A673 (cell line): Measurements from ENCODE around the gene AGAP2. TPM values are rescaled to one million over a fixed set of nuclear protein-coding genes. Genes with fewer than 3 reads are reported as not detected.

Experiments used
- BruUV-seq: library from RNA; stranded (reverse); fragments of 400-500 nt; replicated peaks from 2 replicates; lab custom pipeline; 2021; lab: Mats Ljungman, UMichigan
- CTCF ChIA-PET: fragments of 300-600 bp; sonication (Branson Sonifier 250); formaldehyde crosslinking; loops from one replicate; lab custom pipeline; 2022; ENCODE audit warnings: antibody characterized with exemption; lab: Charles Lee
- POLR2A ChIA-PET: fragments of 300-600 bp; sonication (Branson Sonifier 250); formaldehyde crosslinking; loops from one replicate; lab custom pipeline; 2022; ENCODE audit warnings: antibody characterized with exemption; ENCODE audit not compliant: low non-redundant PET; lab: Charles Lee
- DNase-seq: peaks from one replicate; pipeline ENCODE4 v3.0.0-alpha.2; 2015; ENCODE audit warnings: low spot score
- H3K27ac ChIP-seq: fragments of 200-600 bp; sonication (generic); 2 replicates; pipeline ENCODE4 v1.5.1; 2016; ENCODE audit warnings: mixed run types, low read depth, mild to moderate bottlenecking, mixed read lengths, antibody characterized with exemption, low read length; ENCODE audit not compliant: poor library complexity, severe bottlenecking
- H3K27me3 ChIP-seq: fragments of 200-600 bp; sonication (generic); replicated peaks from 2 replicates; pipeline ENCODE4 v1.6.1; 2017; ENCODE audit warnings: mixed run types, low read depth, mild to moderate bottlenecking, mixed read lengths, antibody characterized with exemption, low read length; ENCODE audit not compliant: insufficient read depth, poor library complexity
- H3K36me3 ChIP-seq: fragments of 200-600 bp; sonication (generic); 2 replicates; pipeline ENCODE4 v1.6.1; 2016; ENCODE audit warnings: mixed run types, mild to moderate bottlenecking, mixed read lengths, antibody characterized with exemption, low read length; ENCODE audit not compliant: insufficient read depth, poor library complexity, severe bottlenecking
- H3K4me1 ChIP-seq: fragments of 200-600 bp; sonication (generic); 2 replicates; pipeline ENCODE4 v1.6.1; 2017; ENCODE audit warnings: mixed run types, mild to moderate bottlenecking, mixed read lengths, antibody characterized with exemption, low read length; ENCODE audit not compliant: insufficient read depth, poor library complexity, severe bottlenecking
- H3K4me3 ChIP-seq: fragments of 200-600 bp; sonication (generic); 2 replicates; pipeline ENCODE4 v1.5.1; 2016; ENCODE audit warnings: low read depth, mixed run types, mild to moderate bottlenecking, mixed read lengths, low read length; ENCODE audit not compliant: poor library complexity, severe bottlenecking
- H3K9me3 ChIP-seq: fragments of 200-600 bp; sonication (generic); 2 replicates; pipeline ENCODE4 v1.6.1; 2016; ENCODE audit warnings: mixed run types, low read depth, mild to moderate bottlenecking, mixed read lengths, antibody characterized with exemption, low read length; ENCODE audit not compliant: poor library complexity, severe bottlenecking
- EZH2 ChIP-seq: fragments of 200-600 bp; sonication (generic); IDR thresholded peaks from 2 replicates; pipeline ENCODE4 v1.6.1; 2017; ENCODE audit warnings: borderline replicate concordance, low read depth, mild to moderate bottlenecking, mixed read lengths, antibody characterized with exemption, low read length; ENCODE audit not compliant: poor library complexity, severe bottlenecking
- intact Hi-C: fragments of 100-400 bp; cut with micrococcal nuclease; formaldehyde crosslinking; loops from one replicate; pipeline ENCODE4 v1.10.0; 2022; ENCODE audit not compliant: unreplicated experiment
- total RNA-seq: library from RNA; stranded (reverse); gene quantifications from 2 replicates; pipeline ENCODE4 v1.2.3, GENCODE V29; 2021
- TF ChIP-seq, protein P1 (sequence below): fragments of 300-800, 200-600 bp; sonication (generic); conservative IDR thresholded peaks from 2 replicates; pipeline ENCODE4 v1.5.1; 2017; ENCODE audit warnings: low read depth, mild to moderate bottlenecking, antibody characterized with exemption, low read length, moderate library complexity, mixed read lengths

AGAP2 gene
- total RNA-seq, 1 experiment from 2014 or later: 4.0 TPM

DNA sequence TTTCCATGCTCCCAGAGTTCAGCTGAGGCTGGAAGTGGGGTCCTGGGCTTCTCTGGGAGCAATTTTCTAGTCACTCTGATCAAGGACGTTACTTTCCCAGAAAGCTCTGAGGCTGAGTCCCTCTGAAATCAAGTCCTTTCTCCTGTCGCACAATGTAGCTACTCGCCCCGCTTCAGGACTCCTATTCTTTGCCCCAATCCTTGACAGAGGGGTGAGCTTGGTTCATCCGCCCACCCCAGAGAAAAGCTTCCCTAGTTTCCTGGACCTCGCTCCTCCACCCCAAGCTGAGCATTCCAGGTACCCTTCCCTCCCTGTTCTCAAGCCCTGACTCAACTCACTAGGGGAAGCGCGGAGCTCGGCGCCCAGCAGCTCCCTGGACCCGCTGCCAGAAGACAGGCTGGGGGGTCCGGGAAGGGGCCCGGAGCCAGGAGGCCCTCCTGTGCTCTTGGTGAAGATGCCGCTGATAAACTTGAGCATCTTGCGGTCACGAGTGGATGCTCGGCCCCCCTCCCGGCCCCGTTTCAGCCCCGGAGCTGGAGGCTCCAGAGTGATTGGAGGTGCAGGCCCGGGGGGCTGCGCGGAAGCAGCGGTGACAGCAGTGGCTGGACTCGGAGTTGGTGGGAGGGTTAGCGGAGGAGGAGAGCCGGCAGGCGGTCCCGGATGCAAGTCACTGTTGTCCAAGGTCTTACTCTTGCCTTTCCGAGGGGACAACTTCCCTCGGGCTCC lies 1.6 kb downstream of the AGAP2 start:
- Histone ChIP-seq H3K27me3 (peaks cover 18% of the 10 kb centered on the region), H3K36me3 (no peaks in the 10 kb centered on the region), H3K27ac (no peak overlapping the region), H3K4me1 (peaks cover 31% of the 10 kb centered on the region), H3K4me3 (peak overlapping the region; percentile 62), H3K9me3 (no peaks in the 10 kb centered on the region)
- intact Hi-C loops: no loop called here
- CTCF ChIA-PET: interaction anchor here (0.6 to 2.3 kb wide), 4 partner anchors 10 to 472 kb away, joined by 3 to 17 read pairs (median 4); no protein-coding TSS in a partner anchor
- no peak for DNase-seq
- POLR2A ChIA-PET: no interaction called here
- no peak for TF ChIP-seq EZH2
- TF ChIP-seq, protein P1, sequence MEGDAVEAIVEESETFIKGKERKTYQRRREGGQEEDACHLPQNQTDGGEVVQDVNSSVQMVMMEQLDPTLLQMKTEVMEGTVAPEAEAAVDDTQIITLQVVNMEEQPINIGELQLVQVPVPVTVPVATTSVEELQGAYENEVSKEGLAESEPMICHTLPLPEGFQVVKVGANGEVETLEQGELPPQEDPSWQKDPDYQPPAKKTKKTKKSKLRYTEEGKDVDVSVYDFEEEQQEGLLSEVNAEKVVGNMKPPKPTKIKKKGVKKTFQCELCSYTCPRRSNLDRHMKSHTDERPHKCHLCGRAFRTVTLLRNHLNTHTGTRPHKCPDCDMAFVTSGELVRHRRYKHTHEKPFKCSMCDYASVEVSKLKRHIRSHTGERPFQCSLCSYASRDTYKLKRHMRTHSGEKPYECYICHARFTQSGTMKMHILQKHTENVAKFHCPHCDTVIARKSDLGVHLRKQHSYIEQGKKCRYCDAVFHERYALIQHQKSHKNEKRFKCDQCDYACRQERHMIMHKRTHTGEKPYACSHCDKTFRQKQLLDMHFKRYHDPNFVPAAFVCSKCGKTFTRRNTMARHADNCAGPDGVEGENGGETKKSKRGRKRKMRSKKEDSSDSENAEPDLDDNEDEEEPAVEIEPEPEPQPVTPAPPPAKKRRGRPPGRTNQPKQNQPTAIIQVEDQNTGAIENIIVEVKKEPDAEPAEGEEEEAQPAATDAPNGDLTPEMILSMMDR: no peak
- BruUV-seq: no TSS peak

DNA sequence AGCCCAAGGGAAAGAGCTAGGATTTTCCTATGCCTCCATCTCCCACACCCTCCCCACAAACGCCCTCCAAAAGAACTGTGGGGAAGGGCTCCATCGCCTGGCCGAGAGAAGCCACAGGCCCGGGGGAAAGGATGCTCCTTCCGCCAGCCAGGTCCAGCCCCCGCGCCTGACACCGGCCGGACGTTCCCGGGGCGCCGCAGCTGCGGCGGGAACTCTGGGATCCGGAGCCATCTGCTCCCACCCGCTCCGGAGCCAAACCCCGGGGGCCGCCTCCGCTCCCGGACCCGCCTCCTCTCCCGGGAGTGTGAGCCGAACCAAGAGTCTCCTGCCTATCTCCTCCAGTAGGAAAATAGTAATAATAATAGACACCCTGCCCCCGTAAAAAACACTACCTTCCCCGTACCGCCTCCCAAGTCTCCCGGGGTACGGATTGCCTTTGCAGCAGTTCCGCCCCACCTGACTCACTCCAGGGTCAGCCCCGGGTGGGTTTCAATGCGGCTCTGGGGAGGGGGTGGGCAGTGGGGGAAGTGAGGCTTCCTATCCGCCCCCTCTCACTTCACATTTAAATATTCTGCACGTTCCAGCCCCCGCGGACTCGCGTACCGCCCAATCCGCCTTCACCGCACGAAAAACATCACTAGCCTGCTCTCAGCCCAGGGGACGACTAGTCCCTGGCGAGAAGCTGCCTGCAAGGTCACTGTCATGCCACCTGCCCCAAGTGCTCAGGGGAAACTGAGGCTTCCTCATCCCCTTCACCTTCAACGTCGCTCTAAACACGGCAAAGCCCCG lies 2.4 kb downstream of the AGAP2 start:
- peaks cover 18% of the 10 kb centered on the region for H3K27me3 ChIP-seq
- peaks cover 31% of the 10 kb centered on the region for H3K4me1 ChIP-seq
- no peaks in the 10 kb centered on the region for H3K9me3 ChIP-seq
- no peaks in the 10 kb centered on the region for H3K36me3 ChIP-seq
- CTCF ChIA-PET: interaction anchor here (0.6 to 2.3 kb wide), 5 partner anchors 9 to 471 kb away, joined by 3 to 17 read pairs (median 3); no protein-coding TSS in a partner anchor
- POLR2A ChIA-PET: no interaction called here
- TF ChIP-seq EZH2: no peak
- TF ChIP-seq, protein P1: peak; percentile 44
- no TSS peak for BruUV-seq
- peak overlapping the region; percentile 62 for H3K4me3 ChIP-seq
- H3K27ac ChIP-seq: no peak overlapping the region
- no peak for DNase-seq
- intact Hi-C loops: no loop called here

GRCh38 chr12:57735198-57735855 lies 3.2 kb downstream of the AGAP2 start:
- no peak overlapping the region for H3K4me3 ChIP-seq
- H3K4me1 ChIP-seq: peaks cover 30% of the 10 kb centered on the region
- BruUV-seq: no TSS peak
- no peak for DNase-seq
- intact Hi-C loops: no loop called here
- TF ChIP-seq, protein P1: no peak
- no peak for TF ChIP-seq EZH2
- no peaks in the 10 kb centered on the region for H3K9me3 ChIP-seq
- H3K36me3 ChIP-seq: no peaks in the 10 kb centered on the region
- POLR2A ChIA-PET: no interaction called here
- CTCF ChIA-PET: interaction anchor here (1.0 to 2.3 kb wide), 2 partner anchors 9 to 152 kb away, joined by 3 to 17 read pairs; no protein-coding TSS in a partner anchor
- peaks cover 18% of the 10 kb centered on the region for H3K27me3 ChIP-seq
- H3K27ac ChIP-seq: no peak overlapping the region
